Measurements from ENCODE around the gene SIX5. TPM values are rescaled to one million over a fixed set of nuclear protein-coding genes. Genes with fewer than 3 reads are reported as not detected.
A peak's percentile ranks its signal among the peaks of the same experiment; 100 is the strongest.
"Not testable (repeated sequence)": the region's sequence is repeated elsewhere in the genome, so short reads cannot be mapped to it uniquely, and the experiment has no call there.

SIX5 gene
- total RNA-seq, 1 donor from 2014 or later: 4.0 TPM

- DNase-seq (ENCODE audit: low read depth in 2 of 2): no peak
Measured at GRCh38 chr19:45761714-45762113, 7.3 kb downstream of the SIX5 start.

- DNase-seq (ENCODE audit: low read depth in 2 of 2): no peak
Measured at GRCh38 chr19:45758921-45759320, 10.1 kb downstream of the SIX5 start.

GRCh38 chr19:45757695-45758094 is 11.4 kb downstream of the SIX5 start:
- no peak for DNase-seq (ENCODE audit: low read depth in 2 of 2)

- DNase-seq (ENCODE audit: low read depth in 2 of 2): no peak
Measured at GRCh38 chr19:45754323-45754722, 14.7 kb downstream of the SIX5 start.

GRCh38 chr19:45753548-45753947 is 15.5 kb downstream of the SIX5 start:
- DNase-seq (ENCODE audit: low read depth in 2 of 2): no peak

- DNase-seq (ENCODE audit: low read depth in 2 of 2): no peak
Measured at GRCh38 chr19:45752639-45753038, 16.4 kb downstream of the SIX5 start.

- DNase-seq (ENCODE audit: low read depth in 2 of 2): not testable (repeated sequence)
Measured at GRCh38 chr19:45751483-45751882, 17.6 kb downstream of the SIX5 start.

GRCh38 chr19:45747513-45747912 is 21.5 kb downstream of the SIX5 start:
- no peak for DNase-seq (ENCODE audit: low read depth in 2 of 2)

- DNase-seq (ENCODE audit: low read depth in 2 of 2): no peak
Measured at GRCh38 chr19:45746866-45747265, 22.2 kb downstream of the SIX5 start.

- DNase-seq (ENCODE audit: low read depth in 2 of 2): no peak
Measured at GRCh38 chr19:45745606-45746005, 23.4 kb downstream of the SIX5 start.

GRCh38 chr19:45742969-45743368 is 26.1 kb downstream of the SIX5 start:
- no peak for DNase-seq (ENCODE audit: low read depth in 2 of 2)

- no peak for DNase-seq (ENCODE audit: low read depth in 2 of 2)
Measured at GRCh38 chr19:45739498-45740439, 29.3 kb downstream of the SIX5 start.

GRCh38 chr19:45733160-45733810 is 35.8 kb downstream of the SIX5 start, which contains the start of gene MEIOSIN:
Gene MEIOSIN, plus strand, starts transcription at chr19:45733439. Its CDS starts 1,938 bp downstream, at chr19:45735377.
- DNase-seq (ENCODE audit: low read depth in 2 of 2): no peak

- DNase-seq (ENCODE audit: low read depth in 2 of 2): peak; percentile 94 to 96
Measured at GRCh38 chr19:45730368-45731288, 38.4 kb downstream of the SIX5 start, which contains the start of gene FBXO46. Gene FBXO46, minus strand, starts transcription at chr19:45730896. Its CDS starts 17,401 bp downstream, at chr19:45713495.

- peak; percentile 21 to 55 for DNase-seq (ENCODE audit: low read depth in 2 of 2)
Measured at GRCh38 chr19:45729800-45730290, 39.2 kb downstream of the SIX5 start.

- DNase-seq (ENCODE audit: low read depth in 2 of 2): not testable (repeated sequence)
Measured at GRCh38 chr19:45728683-45729082, 40.4 kb downstream of the SIX5 start.

GRCh38 chr19:45720065-45720464 is 49.0 kb downstream of the SIX5 start:
- DNase-seq (ENCODE audit: low read depth in 2 of 2): not testable (repeated sequence)

GRCh38 chr19:45717983-45718650 is 50.9 kb downstream of the SIX5 start:
- no peak for DNase-seq (ENCODE audit: low read depth in 2 of 2)

GRCh38 chr19:45717131-45717982 is 51.7 kb downstream of the SIX5 start:
- peak; percentile 99 for DNase-seq (ENCODE audit: low read depth in 2 of 2)

Measured in dermis microvascular lymphatic vessel endothelial cell (primary cell).